H1 (cell line): ENCODE data around the gene LSG1. TPM values are rescaled to one million over a fixed set of nuclear protein-coding genes. Genes with fewer than 3 reads are reported as not detected.
A peak's percentile ranks its signal among the peaks of the same experiment; 100 is the strongest.

Source experiments
- CTCF ChIA-PET: fragments of 300-600 bp; sonication (Branson Sonifier 250); formaldehyde crosslinking; loops from one replicate; lab custom pipeline; 2021; ENCODE audit not compliant: partially characterized antibody; lab: Charles Lee
- POLR2A ChIA-PET: fragments of 300-600 bp; sonication (Branson Sonifier 250); formaldehyde crosslinking; loops from one replicate; lab custom pipeline; 2021; ENCODE audit warnings: inconsistent platforms; ENCODE audit not compliant: partially characterized antibody; lab: Charles Lee
- DNase-seq, 2 experiments: peaks; one replicate each; pipeline versions ENCODE4 v3.0.0 to v3.0.0-alpha.2; 2010 to 2022; ENCODE audit warnings: low spot score in 2 of 2, low read depth in 1 of 2, mixed read lengths in 1 of 2
- FAIRE-seq: peaks from 2 replicates; lab custom pipeline; 2011; peaks lifted over from hg19 to GRCh38; lab: Jason Lieb, UNC
- H2AFZ ChIP-seq: 2 replicates; pipeline ENCODE4 v1.8.1; 2012; ENCODE audit warnings: low read length, inconsistent platforms
- H2AK5ac ChIP-seq: 2 replicates; pipeline ENCODE4 v1.6.1; 2013; ENCODE audit warnings: low read depth, low read length
- H2BK120ac ChIP-seq: replicated peaks from 2 replicates; pipeline ENCODE3; 2013; ENCODE audit warnings: low read depth, low read length, inconsistent platforms
- H2BK12ac ChIP-seq: 2 replicates; pipeline ENCODE4 v1.6.1; 2013; ENCODE audit warnings: low read depth, low read length
- H2BK15ac ChIP-seq: 2 replicates; pipeline ENCODE4 v1.6.1; 2013; ENCODE audit warnings: low read length
- H2BK20ac ChIP-seq: 2 replicates; pipeline ENCODE4 v1.6.1; 2013; ENCODE audit warnings: low read length
- H2BK5ac ChIP-seq: 2 replicates; pipeline ENCODE4 v1.6.1; 2013; ENCODE audit warnings: low read depth, low read length
- H3K14ac ChIP-seq: 2 replicates; pipeline ENCODE4 v1.6.1; 2013; ENCODE audit warnings: inconsistent platforms; ENCODE audit not compliant: insufficient read length
- H3K18ac ChIP-seq: 2 replicates; pipeline ENCODE4 v1.6.1; 2013; ENCODE audit warnings: low read length; ENCODE audit errors: extremely low read depth
- H3K23ac ChIP-seq: 2 replicates; pipeline ENCODE4 v1.6.1; 2013; ENCODE audit warnings: inconsistent platforms; ENCODE audit not compliant: insufficient read length
- H3K23me2 ChIP-seq: 2 replicates; pipeline ENCODE4 v1.6.1; 2013; ENCODE audit warnings: low read depth, low read length
- H3K27ac ChIP-seq: 2 replicates; pipeline ENCODE4 v1.6.1; 2011; ENCODE audit warnings: low read depth, low read length, inconsistent platforms
- H3K27me3 ChIP-seq, 4 experiments: replicated peaks in 1 of 4; 1 replicate in 1 of 4; 2 replicates in 3 of 4; pipeline versions ENCODE4 v1.6.1 to v1.8.1; 2011 to 2013; ENCODE audit warnings: low read length in 3 of 4, mild to moderate bottlenecking in 3 of 4, inconsistent platforms in 2 of 4, mixed read lengths in 2 of 4, moderate library complexity in 1 of 4; ENCODE audit not compliant: control insufficient read depth in 3 of 4, insufficient read depth in 3 of 4; ENCODE audit errors: extremely low read depth in 1 of 4
- H3K36me3 ChIP-seq, 4 experiments: 2 replicates each; pipeline versions ENCODE4 v1.6.1 to v1.8.1; 2011 to 2013; ENCODE audit warnings: mild to moderate bottlenecking in 4 of 4, low read length in 3 of 4, moderate library complexity in 2 of 4, control low read depth in 1 of 4, inconsistent platforms in 1 of 4; ENCODE audit not compliant: insufficient read depth in 4 of 4, control insufficient read depth in 2 of 4
- H3K4ac ChIP-seq: replicated peaks from 2 replicates; pipeline ENCODE3; 2013; ENCODE audit warnings: low read length, low read depth, mixed read lengths, inconsistent platforms; ENCODE audit not compliant: insufficient read length
- H3K4me1 ChIP-seq, 4 experiments: replicated peaks in 1 of 4; 1 replicate in 1 of 4; 2 replicates in 3 of 4; pipeline versions ENCODE4 v1.6.1 to v1.8.1; 2011 to 2013; ENCODE audit warnings: low read length in 3 of 4, inconsistent platforms in 2 of 4, mixed read lengths in 1 of 4; ENCODE audit not compliant: insufficient read depth in 4 of 4, control insufficient read depth in 3 of 4
- H3K4me2 ChIP-seq, 2 experiments: 2 replicates each; pipeline versions ENCODE4 v1.6.1 to v1.8.1; 2011 to 2013; ENCODE audit warnings: low read depth in 2 of 2, low read length in 2 of 2, control low read depth in 1 of 2, inconsistent platforms in 1 of 2, mild to moderate bottlenecking in 1 of 2; ENCODE audit not compliant: insufficient read depth in 1 of 2
- H3K4me3 ChIP-seq, 4 experiments: fragments of 200-600, 300-600 bp in 1 of 4; sonication (generic), shearing (Covaris generic), sonication (Bioruptor Twin) in 1 of 4; 2 replicates each; pipeline versions ENCODE4 v1.5.1 to v1.8.1; 2011 to 2016; ENCODE audit warnings: low read length in 4 of 4, low read depth in 3 of 4, control low read depth in 2 of 4, inconsistent platforms in 2 of 4, mild to moderate bottlenecking in 2 of 4, mixed read lengths in 1 of 4, moderate library complexity in 1 of 4; ENCODE audit not compliant: insufficient read depth in 2 of 4; ENCODE audit errors: extremely low read depth in 1 of 4
- H3K56ac ChIP-seq: replicated peaks from 2 replicates; pipeline ENCODE3; 2013; ENCODE audit warnings: low read depth, mild to moderate bottlenecking, mixed read lengths, low read length, inconsistent platforms; ENCODE audit not compliant: insufficient read length
- H3K79me1 ChIP-seq: 2 replicates; pipeline ENCODE4 v1.6.1; 2013; ENCODE audit warnings: low read depth, low read length, control low read depth
- H3K79me2 ChIP-seq, 2 experiments: 2 replicates each; pipeline versions ENCODE4 v1.6.1 to v1.8.1; 2012 to 2013; ENCODE audit warnings: low read length in 2 of 2, mild to moderate bottlenecking in 2 of 2, inconsistent platforms in 1 of 2; ENCODE audit not compliant: insufficient read depth in 2 of 2, control insufficient read depth in 1 of 2
- H3K9ac ChIP-seq, 4 experiments: replicated peaks in 1 of 4; 1 replicate in 1 of 4; 2 replicates in 3 of 4; pipeline versions ENCODE4 v1.6.1 to v1.8.1; 2011 to 2013; ENCODE audit warnings: low read depth in 3 of 4, low read length in 3 of 4, control low read depth in 2 of 4, mild to moderate bottlenecking in 2 of 4, moderate library complexity in 2 of 4, inconsistent platforms in 1 of 4; ENCODE audit errors: extremely low read depth in 1 of 4
- H3K9me3 ChIP-seq, 2 experiments: 2 replicates each; pipeline versions ENCODE4 v1.6.1 to v1.8.1; 2012 to 2013; ENCODE audit warnings: mild to moderate bottlenecking in 2 of 2, moderate library complexity in 2 of 2, control low read depth in 1 of 2, inconsistent platforms in 1 of 2, low read depth in 1 of 2, low read length in 1 of 2, mixed read lengths in 1 of 2; ENCODE audit not compliant: insufficient read depth in 2 of 2
- H4K20me1 ChIP-seq, 2 experiments: replicated peaks in 1 of 2; 2 replicates each; pipeline versions ENCODE3 to v1.8.1; 2011 to 2013; ENCODE audit warnings: inconsistent platforms in 2 of 2, low read length in 2 of 2, mild to moderate bottlenecking in 1 of 2; ENCODE audit not compliant: insufficient read depth in 2 of 2, control insufficient read depth in 1 of 2
- H4K5ac ChIP-seq: 2 replicates; pipeline ENCODE4 v1.6.1; 2013; ENCODE audit warnings: low read length, low read depth, mixed read lengths, inconsistent platforms; ENCODE audit not compliant: insufficient read length
- H4K8ac ChIP-seq: 2 replicates; pipeline ENCODE4 v1.8.0; 2013; ENCODE audit warnings: mild to moderate bottlenecking, moderate library complexity, low read length, inconsistent platforms; ENCODE audit not compliant: insufficient read depth; ENCODE audit errors: extremely low read depth
- H4K91ac ChIP-seq: replicated peaks from 2 replicates; pipeline ENCODE3; 2013; ENCODE audit warnings: low read length, mixed read lengths, inconsistent platforms; ENCODE audit not compliant: insufficient read length
- ATF3 ChIP-seq: IDR thresholded peaks from 2 replicates; pipeline ENCODE4 v1.6.1; 2011; ENCODE audit warnings: low read depth, mild to moderate bottlenecking, low read length; ENCODE audit not compliant: insufficient read depth
- CEBPB ChIP-seq: IDR thresholded peaks from 2 replicates; pipeline ENCODE4 v1.6.1; 2012; ENCODE audit warnings: low read depth, low read length
- CHD2 ChIP-seq: IDR thresholded peaks from 2 replicates; pipeline ENCODE4 v1.6.1; 2012; ENCODE audit warnings: low read length, improper control_type of control experiment
- CREB1 ChIP-seq: IDR thresholded peaks from 2 replicates; pipeline ENCODE4 v1.6.1; 2012; ENCODE audit warnings: inconsistent platforms
- EZH2 ChIP-seq: fragments of 200-600 bp; sonication (generic); IDR thresholded peaks from 2 replicates; pipeline ENCODE4 v1.7.1; 2012; ENCODE audit warnings: low read depth, mild to moderate bottlenecking, moderate library complexity, low read length, inconsistent platforms; ENCODE audit not compliant: severe bottlenecking
- GTF2F1 ChIP-seq: IDR thresholded peaks from 2 replicates; pipeline ENCODE4 v1.6.1; 2012; ENCODE audit warnings: low read depth, low read length, improper control_type of control experiment, borderline replicate concordance
- HDAC2 ChIP-seq, 2 experiments: fragments of 300-600 bp in 1 of 2; sonication (generic) in 1 of 2; IDR thresholded peaks; 2 replicates each; pipeline ENCODE4 v1.6.1; 2011 to 2012; ENCODE audit warnings: low read depth in 2 of 2, low read length in 2 of 2, mild to moderate bottlenecking in 2 of 2, moderate library complexity in 2 of 2, borderline replicate concordance in 1 of 2, inconsistent platforms in 1 of 2
- JUND ChIP-seq: IDR thresholded peaks from 2 replicates; pipeline ENCODE4 v1.6.1; 2011; ENCODE audit warnings: mild to moderate bottlenecking, improper control_type of control experiment, low read length
- RBBP5 ChIP-seq: IDR thresholded peaks from 2 replicates; pipeline ENCODE4 v1.7.1; 2012; ENCODE audit warnings: low read depth, mild to moderate bottlenecking, inconsistent platforms, low read length, moderate library complexity, borderline replicate concordance
- RFX5 ChIP-seq: IDR thresholded peaks from 2 replicates; pipeline ENCODE4 v1.6.1; 2011; ENCODE audit warnings: low read depth, low read length, improper control_type of control experiment, borderline replicate concordance
- SIN3A ChIP-seq, 2 experiments: IDR thresholded peaks in 1 of 2; conservative IDR thresholded peaks in 1 of 2; 2 replicates each; pipeline ENCODE4 v1.6.1; 2011 to 2012; ENCODE audit warnings: low read length in 2 of 2, improper control_type of control experiment in 1 of 2, low read depth in 1 of 2, mild to moderate bottlenecking in 1 of 2
- SIRT6 ChIP-seq: IDR thresholded peaks from one replicate; pipeline ENCODE4 v1.7.1; 2012; ENCODE audit warnings: low read length, inconsistent platforms
- SP4 ChIP-seq: IDR thresholded peaks from 2 replicates; pipeline ENCODE4 v1.6.1; 2012; ENCODE audit warnings: low read length, inconsistent platforms
- ZNF274 ChIP-seq: IDR thresholded peaks from 2 replicates; pipeline ENCODE4 v1.7.0; 2012; ENCODE audit warnings: low read length, borderline replicate concordance; ENCODE audit errors: extremely low read depth
- WGBS, 2 experiments: shearing (Covaris generic) in 1 of 2; methylation state at CpG; one replicate each; pipeline versions ENCODE4 v1.1.6 to v1.1.7; 2013 to 2015; ENCODE audit warnings: low lambda C conversion rate in 2 of 2, mixed read lengths in 2 of 2, inconsistent platforms in 1 of 2, low coverage in 1 of 2, missing lambda C conversion rate in 1 of 2; ENCODE audit not compliant: insufficient replicate concordance in 2 of 2, insufficient coverage in 1 of 2, insufficient read length in 1 of 2; ENCODE audit errors: extremely low coverage in 1 of 2, missing lambda C conversion rate in 1 of 2; 5-methylcytosine and 5-hydroxymethylcytosine counted together
- polyA plus RNA-seq, 7 experiments: library from polyadenylated mRNA; depleted of rRNA in 3 of 7; stranded (reverse) in 5 of 7; unstranded in 2 of 7; fragments of >200 nt in 5 of 7; fragments of 200-250 nt in 2 of 7; gene quantifications; 1 replicate in 5 of 7; 2 replicates in 1 of 7; 4 replicates in 1 of 7; pipeline versions ENCODE4 v1.2.1 to v1.2.3, GENCODE V29; 2011 to 2013; ENCODE audit warnings: missing spikeins in 2 of 7, mixed read lengths in 2 of 7
- total RNA-seq: library from RNA; stranded (reverse); fragmentation: NEBNext Ultra II Directional; extraction: Animal tissue kit (Norgen Biotek cat#: 25700); gene quantifications from 2 replicates; pipeline ENCODE4 v1.2.1, GENCODE V29; 2021

Gene LSG1
- total and polyA plus RNA-seq, 2 of the 8 experiments (the other 6 are each of a cell fraction or from before 2014, with no cell fraction given), result 23.7 to 47.6 TPM

GRCh38 chr3:194689493-194689944 is 17.5 kb upstream of the LSG1 start:
- Histone ChIP-seq H4K8ac (no peak overlapping the region; the same call in 1 of the 2 replicates), H2BK120ac (no peak overlapping the region), H2BK12ac (peak overlapping the region; percentile 60; the same call in 1 of the 2 replicates), H3K27ac (no peak overlapping the region), H4K20me1 (peaks cover 0 to 5% of the 10 kb centered on the region in 2 experiments), H3K4me2 (no peak overlapping the region), H3K18ac (no peak overlapping the region), H3K27me3 (peaks cover 7 to 32% (median 27%) of the 10 kb centered on the region in 4 experiments), H3K36me3 (no peaks in the 10 kb centered on the region), H3K4ac (no peak overlapping the region), H3K14ac (no peak overlapping the region), H2AFZ (no peak overlapping the region), H3K79me2 (no peaks in the 10 kb centered on the region), H2BK20ac (no peak overlapping the region), H3K56ac (no peak overlapping the region), H2BK15ac (no peak overlapping the region), H3K9ac (no peak overlapping the region), H3K79me1 (no peaks in the 10 kb centered on the region), H2BK5ac (no peak overlapping the region), H3K4me1 (peaks cover 0 to 15% (median 12%) of the 10 kb centered on the region in 4 experiments; a peak in 6 of 7 replicates), H3K9me3 (no peaks in the 10 kb centered on the region), H4K91ac (no peak overlapping the region), H3K23me2 (peaks cover 22% of the 10 kb centered on the region; the same call in 1 of the 2 replicates), H3K4me3 (no peak overlapping the region), H4K5ac (no peak overlapping the region), H3K23ac (no peak overlapping the region), H2AK5ac (no peak overlapping the region)
- DNase-seq (no peak), FAIRE-seq (no peak)
- POLR2A ChIA-PET, result no interaction called here
- TF ChIP-seq EZH2, result no peak
- TF ChIP-seq GTF2F1, result no peak
- TF ChIP-seq HDAC2 (IDR thresholded peaks at IDR 0.05; ENCODE audit: borderline replicate concordance in 1 of 2, low read depth in 2 of 2, low read length in 2 of 2), result no peak
- no peak for TF ChIP-seq RBBP5
- no peak for TF ChIP-seq SIN3A (conservative IDR thresholded peaks at IDR 0.05 in 1 of 2, IDR thresholded peaks at IDR 0.05 in 1 of 2; ENCODE audit: low read depth in 1 of 2, low read length in 2 of 2)
- TF ChIP-seq SIRT6, result no peak
- no peak for TF ChIP-seq CHD2
- no peak for TF ChIP-seq ZNF274
- no peak for TF ChIP-seq SP4
- TF ChIP-seq CEBPB, result no peak
- TF ChIP-seq ATF3, result no peak
- no peak for TF ChIP-seq JUND
- TF ChIP-seq CREB1, result no peak
- no peak for TF ChIP-seq RFX5
- CTCF ChIA-PET, result interaction anchor here (0.6 to 3.5 kb wide), 5 partner anchors 23 to 208 kb away, joined by 3 to 17 read pairs (median 3); no protein-coding TSS in a partner anchor
- WGBS, 2 experiments, result 86% methylated on average over 9 of the region's 9 CpGs; no CpG with 5 or more reads in 1 of the 2 experiments
